Measurements from ENCODE around the gene KCNS1.

Gene KCNS1

GRCh38 chr20:45061244-45061643 lies 39.7 kb downstream of the KCNS1 start:
- TF ChIP-seq, protein P1, sequence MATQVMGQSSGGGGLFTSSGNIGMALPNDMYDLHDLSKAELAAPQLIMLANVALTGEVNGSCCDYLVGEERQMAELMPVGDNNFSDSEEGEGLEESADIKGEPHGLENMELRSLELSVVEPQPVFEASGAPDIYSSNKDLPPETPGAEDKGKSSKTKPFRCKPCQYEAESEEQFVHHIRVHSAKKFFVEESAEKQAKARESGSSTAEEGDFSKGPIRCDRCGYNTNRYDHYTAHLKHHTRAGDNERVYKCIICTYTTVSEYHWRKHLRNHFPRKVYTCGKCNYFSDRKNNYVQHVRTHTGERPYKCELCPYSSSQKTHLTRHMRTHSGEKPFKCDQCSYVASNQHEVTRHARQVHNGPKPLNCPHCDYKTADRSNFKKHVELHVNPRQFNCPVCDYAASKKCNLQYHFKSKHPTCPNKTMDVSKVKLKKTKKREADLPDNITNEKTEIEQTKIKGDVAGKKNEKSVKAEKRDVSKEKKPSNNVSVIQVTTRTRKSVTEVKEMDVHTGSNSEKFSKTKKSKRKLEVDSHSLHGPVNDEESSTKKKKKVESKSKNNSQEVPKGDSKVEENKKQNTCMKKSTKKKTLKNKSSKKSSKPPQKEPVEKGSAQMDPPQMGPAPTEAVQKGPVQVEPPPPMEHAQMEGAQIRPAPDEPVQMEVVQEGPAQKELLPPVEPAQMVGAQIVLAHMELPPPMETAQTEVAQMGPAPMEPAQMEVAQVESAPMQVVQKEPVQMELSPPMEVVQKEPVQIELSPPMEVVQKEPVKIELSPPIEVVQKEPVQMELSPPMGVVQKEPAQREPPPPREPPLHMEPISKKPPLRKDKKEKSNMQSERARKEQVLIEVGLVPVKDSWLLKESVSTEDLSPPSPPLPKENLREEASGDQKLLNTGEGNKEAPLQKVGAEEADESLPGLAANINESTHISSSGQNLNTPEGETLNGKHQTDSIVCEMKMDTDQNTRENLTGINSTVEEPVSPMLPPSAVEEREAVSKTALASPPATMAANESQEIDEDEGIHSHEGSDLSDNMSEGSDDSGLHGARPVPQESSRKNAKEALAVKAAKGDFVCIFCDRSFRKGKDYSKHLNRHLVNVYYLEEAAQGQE (IDR thresholded peaks at IDR 0.05; ENCODE audit: low read depth), result no peak
- TF ChIP-seq RAD21 (IDR thresholded peaks at IDR 0.05; ENCODE audit: low read depth) (no peak), MAX (IDR thresholded peaks at IDR 0.05) (no peak), EGR1 (IDR thresholded peaks at IDR 0.05) (no peak), TCF12 (IDR thresholded peaks at IDR 0.05; ENCODE audit: low read depth) (no peak), FOXM1 (IDR thresholded peaks at IDR 0.05; ENCODE audit: borderline replicate concordance, low read depth) (no peak), TAF1 (IDR thresholded peaks at IDR 0.05; ENCODE audit: low read depth) (no peak), ZBTB7A (IDR thresholded peaks at IDR 0.05; ENCODE audit: low read depth) (no peak), NFIC (IDR thresholded peaks at IDR 0.05) (no peak), CEBPB (IDR thresholded peaks at IDR 0.05) (no peak), EP300 (IDR thresholded peaks at IDR 0.05; ENCODE audit: borderline replicate concordance) (no peak), USF1 (IDR thresholded peaks at IDR 0.05) (no peak), CREB1 (IDR thresholded peaks at IDR 0.05; ENCODE audit: low read depth) (no peak), TEAD4 (IDR thresholded peaks at IDR 0.05) (no peak)

GRCh38 chr20:45060294-45060693 lies 40.6 kb downstream of the KCNS1 start:
- no peak for TF ChIP-seq FOXM1 (IDR thresholded peaks at IDR 0.05; ENCODE audit: borderline replicate concordance, low read depth)
- TF ChIP-seq MAX (IDR thresholded peaks at IDR 0.05), result no peak
- no peak for TF ChIP-seq YY1 (IDR thresholded peaks at IDR 0.05; ENCODE audit: low read depth)
- no peak for TF ChIP-seq CREB1 (IDR thresholded peaks at IDR 0.05; ENCODE audit: low read depth)
- no peak for TF ChIP-seq EP300 (IDR thresholded peaks at IDR 0.05; ENCODE audit: borderline replicate concordance)
- TF ChIP-seq TEAD4 (IDR thresholded peaks at IDR 0.05), result no peak

DNA sequence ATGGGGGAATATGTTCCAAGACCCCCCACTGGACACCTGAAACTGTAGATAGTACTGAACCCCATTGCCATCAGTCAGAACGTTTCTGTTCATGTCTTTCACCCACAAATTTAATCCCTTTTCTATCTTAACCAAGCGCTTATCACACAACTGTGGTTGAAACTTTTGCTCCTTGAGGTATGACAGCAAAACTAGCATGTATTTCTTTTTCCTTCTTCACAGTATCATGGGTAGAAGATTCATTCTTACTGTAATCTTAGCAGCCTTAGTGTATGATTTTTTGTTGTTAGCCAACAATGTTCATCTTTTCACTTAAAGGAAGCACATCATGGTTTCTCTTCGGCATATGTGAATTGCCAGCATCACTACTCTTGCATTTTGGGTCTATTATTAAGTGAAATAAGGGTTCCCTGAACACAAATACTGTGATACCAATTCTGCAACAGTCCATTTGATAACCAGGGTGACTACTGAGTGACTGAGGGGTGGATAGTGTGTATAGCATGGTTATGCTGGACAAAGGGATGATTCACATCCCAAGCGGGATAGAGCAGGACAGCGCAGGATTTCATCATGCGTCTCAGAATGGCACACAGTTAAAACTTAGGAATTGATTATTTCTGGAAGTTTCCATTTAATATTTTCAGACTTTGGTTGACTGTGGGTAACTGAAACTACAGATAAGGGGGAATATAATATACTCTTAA lies 41.8 kb downstream of the KCNS1 start:
- no peak for TF ChIP-seq EGR1 (IDR thresholded peaks at IDR 0.05)
- TF ChIP-seq TAF1 (IDR thresholded peaks at IDR 0.05; ENCODE audit: low read depth), result no peak
- TF ChIP-seq USF1 (IDR thresholded peaks at IDR 0.05), result no peak
- TF ChIP-seq TEAD4 (IDR thresholded peaks at IDR 0.05), result no peak
- no peak for TF ChIP-seq TCF12 (IDR thresholded peaks at IDR 0.05; ENCODE audit: low read depth)
- no peak for TF ChIP-seq NFIC (IDR thresholded peaks at IDR 0.05)
- no peak for TF ChIP-seq YY1 (IDR thresholded peaks at IDR 0.05; ENCODE audit: low read depth)
- no peak for TF ChIP-seq RAD21 (IDR thresholded peaks at IDR 0.05; ENCODE audit: low read depth)
- no peak for TF ChIP-seq CREB1 (IDR thresholded peaks at IDR 0.05; ENCODE audit: low read depth)
- no peak for TF ChIP-seq CEBPB (IDR thresholded peaks at IDR 0.05)

- TF ChIP-seq ZBTB7A (IDR thresholded peaks at IDR 0.05; ENCODE audit: low read depth), result no peak
- no peak for TF ChIP-seq MAX (IDR thresholded peaks at IDR 0.05)
- TF ChIP-seq EGR1 (IDR thresholded peaks at IDR 0.05), result no peak
- TF ChIP-seq, protein P1 (IDR thresholded peaks at IDR 0.05; ENCODE audit: low read depth), result no peak
Observed at GRCh38 chr20:45058168-45058850, 42.6 kb downstream of the KCNS1 start.

DNA sequence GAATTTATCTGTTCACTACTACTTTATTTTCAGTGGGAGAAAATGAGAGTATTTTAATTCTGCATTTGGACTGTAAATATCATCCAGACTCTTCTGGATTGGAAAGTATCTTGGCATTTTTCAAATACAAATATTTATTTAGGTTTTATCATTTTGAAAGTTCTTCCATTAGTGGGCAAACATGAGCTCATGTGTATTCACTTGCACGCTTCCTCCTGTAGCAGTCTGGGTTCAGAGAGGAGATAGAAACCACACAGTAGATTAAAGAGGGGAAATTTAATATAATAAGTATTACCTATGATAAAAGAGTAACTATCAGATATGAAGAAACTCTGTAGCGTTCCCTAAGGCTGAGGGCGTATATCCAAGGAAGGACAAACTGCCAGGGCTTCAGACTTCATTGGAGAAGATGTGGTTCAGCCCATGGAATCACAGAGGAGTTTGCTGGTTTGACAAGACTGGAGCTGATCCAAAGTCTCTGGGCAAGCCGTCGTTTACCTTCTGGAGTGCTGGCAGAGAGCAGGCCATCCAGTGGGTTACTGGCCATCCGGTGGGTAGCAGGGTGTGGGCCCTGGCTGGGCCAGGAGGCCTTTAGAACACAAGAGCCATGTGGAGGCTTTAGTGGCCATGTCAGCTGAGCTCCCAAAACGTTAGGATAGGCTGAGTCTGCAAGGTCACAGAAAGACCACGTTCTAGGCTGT lies 44.3 kb downstream of the KCNS1 start:
- TF ChIP-seq EP300 (IDR thresholded peaks at IDR 0.05; ENCODE audit: borderline replicate concordance) (no peak), NFIC (IDR thresholded peaks at IDR 0.05) (no peak), TAF1 (IDR thresholded peaks at IDR 0.05; ENCODE audit: low read depth) (no peak), RAD21 (IDR thresholded peaks at IDR 0.05; ENCODE audit: low read depth) (no peak), FOXM1 (IDR thresholded peaks at IDR 0.05; ENCODE audit: borderline replicate concordance, low read depth) (no peak), CREB1 (IDR thresholded peaks at IDR 0.05; ENCODE audit: low read depth) (no peak)
